ENCODE data around the gene CLIP4. TPM values are rescaled to one million over a fixed set of nuclear protein-coding genes. Genes with fewer than 3 reads are reported as not detected.

The CLIP4 gene
- polyA plus RNA-seq, 1 experiment, result 71.4 TPM

GRCh38 chr2:29227935-29228675 lies 112.9 kb downstream of the CLIP4 start:
- H3K27ac ChIP-seq (ENCODE audit: low read depth, low read length), result no peak overlapping the region
- peaks cover 33% of the 10 kb centered on the region for H3K27me3 ChIP-seq (ENCODE audit: control insufficient read depth, insufficient read depth, low read length)
- no peak for DNase-seq (ENCODE audit: low read depth, low spot score)
- ChIA-PET POLR2A (no interaction called here), CTCF (no interaction called here)
- H3K9me3 ChIP-seq (ENCODE audit: control insufficient read depth, insufficient read depth, low read length), result no peaks in the 10 kb centered on the region
- TF ChIP-seq, protein P1, sequence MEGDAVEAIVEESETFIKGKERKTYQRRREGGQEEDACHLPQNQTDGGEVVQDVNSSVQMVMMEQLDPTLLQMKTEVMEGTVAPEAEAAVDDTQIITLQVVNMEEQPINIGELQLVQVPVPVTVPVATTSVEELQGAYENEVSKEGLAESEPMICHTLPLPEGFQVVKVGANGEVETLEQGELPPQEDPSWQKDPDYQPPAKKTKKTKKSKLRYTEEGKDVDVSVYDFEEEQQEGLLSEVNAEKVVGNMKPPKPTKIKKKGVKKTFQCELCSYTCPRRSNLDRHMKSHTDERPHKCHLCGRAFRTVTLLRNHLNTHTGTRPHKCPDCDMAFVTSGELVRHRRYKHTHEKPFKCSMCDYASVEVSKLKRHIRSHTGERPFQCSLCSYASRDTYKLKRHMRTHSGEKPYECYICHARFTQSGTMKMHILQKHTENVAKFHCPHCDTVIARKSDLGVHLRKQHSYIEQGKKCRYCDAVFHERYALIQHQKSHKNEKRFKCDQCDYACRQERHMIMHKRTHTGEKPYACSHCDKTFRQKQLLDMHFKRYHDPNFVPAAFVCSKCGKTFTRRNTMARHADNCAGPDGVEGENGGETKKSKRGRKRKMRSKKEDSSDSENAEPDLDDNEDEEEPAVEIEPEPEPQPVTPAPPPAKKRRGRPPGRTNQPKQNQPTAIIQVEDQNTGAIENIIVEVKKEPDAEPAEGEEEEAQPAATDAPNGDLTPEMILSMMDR (IDR thresholded peaks at IDR 0.05; ENCODE audit: low read depth, low read length), result no peak
- H3K4me3 ChIP-seq (ENCODE audit: low read depth, low read length), result no peak overlapping the region

DNA sequence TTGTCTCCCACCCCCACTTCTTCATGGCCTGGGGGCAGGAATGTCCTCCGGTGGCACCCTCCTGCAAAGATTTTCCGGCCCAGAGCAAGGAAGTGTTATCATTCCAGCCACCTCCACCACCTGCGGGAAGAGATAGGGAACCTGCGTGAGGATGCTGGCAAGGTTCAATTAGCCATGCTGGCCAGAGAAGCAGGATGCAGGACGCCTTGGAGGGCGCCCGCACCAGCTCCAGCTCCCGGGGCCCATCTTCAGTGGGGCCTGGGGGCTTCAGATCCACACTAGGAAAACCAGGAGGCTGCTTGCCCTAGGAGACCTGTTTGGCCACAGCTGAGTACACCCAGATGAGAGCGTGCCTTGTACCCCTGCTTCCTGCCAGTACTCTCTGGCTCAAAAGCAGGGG lies 113.7 kb downstream of the CLIP4 start:
- Histone ChIP-seq H3K4me3 (ENCODE audit: low read depth, low read length) (no peak overlapping the region), H3K27me3 (ENCODE audit: control insufficient read depth, insufficient read depth, low read length) (peaks cover 36% of the 10 kb centered on the region), H3K9me3 (ENCODE audit: control insufficient read depth, insufficient read depth, low read length) (no peaks in the 10 kb centered on the region), H3K27ac (ENCODE audit: low read depth, low read length) (no peak overlapping the region)
- TF ChIP-seq, protein P1 (IDR thresholded peaks at IDR 0.05; ENCODE audit: low read depth, low read length), result no peak
- ChIA-PET POLR2A (no interaction called here), CTCF (no interaction called here)
- DNase-seq (ENCODE audit: low read depth, low spot score), result no peak

DNA sequence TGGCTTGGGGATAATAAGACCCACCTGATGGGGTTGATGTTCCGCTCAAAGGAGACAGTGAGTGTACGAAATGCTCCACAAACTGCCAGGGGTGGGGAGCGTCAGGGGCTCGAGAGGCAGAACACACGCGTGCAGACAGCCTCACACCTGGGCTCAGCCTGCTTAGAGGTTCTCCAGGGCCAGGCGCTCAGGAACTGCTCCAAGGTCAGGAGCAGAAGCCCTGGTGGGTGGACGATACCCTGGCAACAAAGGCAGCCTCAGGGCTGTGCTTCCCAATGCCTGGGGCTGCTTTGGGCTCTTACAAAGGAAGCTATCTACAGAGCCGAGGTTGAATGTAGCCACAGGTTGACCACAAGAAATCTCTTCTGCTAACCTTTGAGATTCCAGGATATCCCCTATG lies 114.4 kb downstream of the CLIP4 start:
- H3K9me3 ChIP-seq (ENCODE audit: control insufficient read depth, insufficient read depth, low read length), result no peaks in the 10 kb centered on the region
- CTCF ChIA-PET, result no interaction called here
- peaks cover 37% of the 10 kb centered on the region for H3K27me3 ChIP-seq (ENCODE audit: control insufficient read depth, insufficient read depth, low read length)
- TF ChIP-seq, protein P1 (IDR thresholded peaks at IDR 0.05; ENCODE audit: low read depth, low read length), result no peak
- no peak overlapping the region for H3K27ac ChIP-seq (ENCODE audit: low read depth, low read length)
- H3K4me3 ChIP-seq (ENCODE audit: low read depth, low read length), result no peak overlapping the region
- POLR2A ChIA-PET, result no interaction called here
- no peak for DNase-seq (ENCODE audit: low read depth, low spot score)

GRCh38 chr2:29232041-29232440 lies 116.8 kb downstream of the CLIP4 start:
- ChIA-PET CTCF (no interaction called here), POLR2A (no interaction called here)
- H3K9me3 ChIP-seq (ENCODE audit: control insufficient read depth, insufficient read depth, low read length), result no peaks in the 10 kb centered on the region
- H3K27ac ChIP-seq (ENCODE audit: low read depth, low read length), result no peak overlapping the region
- H3K27me3 ChIP-seq (ENCODE audit: control insufficient read depth, insufficient read depth, low read length), result peaks cover 44% of the 10 kb centered on the region
- no peak for DNase-seq (ENCODE audit: low read depth, low spot score)
- H3K4me3 ChIP-seq (ENCODE audit: low read depth, low read length), result no peak overlapping the region
- TF ChIP-seq, protein P1 (IDR thresholded peaks at IDR 0.05; ENCODE audit: low read depth, low read length), result no peak

DNA sequence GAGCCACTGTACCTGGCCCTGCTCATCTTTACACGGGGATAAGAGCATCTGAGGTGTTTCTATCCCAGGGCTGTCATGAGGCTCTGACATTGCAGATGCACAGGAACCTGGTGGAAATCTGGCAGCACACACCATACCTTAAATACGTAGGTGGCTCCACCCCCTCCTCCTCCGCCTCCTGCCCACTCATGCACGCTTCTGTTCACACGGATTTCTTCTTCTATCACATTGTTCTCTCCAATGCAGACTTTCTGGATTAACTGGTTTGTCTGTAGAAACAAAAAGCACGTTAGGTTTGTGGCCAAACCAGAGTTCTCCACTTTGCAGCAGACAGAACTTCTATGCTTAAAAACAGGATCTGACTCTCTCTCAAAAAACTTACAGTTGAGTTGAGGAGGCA lies 118.2 kb downstream of the CLIP4 start:
- POLR2A ChIA-PET, result no interaction called here
- no peaks in the 10 kb centered on the region for H3K9me3 ChIP-seq (ENCODE audit: control insufficient read depth, insufficient read depth, low read length)
- peaks cover 42% of the 10 kb centered on the region for H3K27me3 ChIP-seq (ENCODE audit: control insufficient read depth, insufficient read depth, low read length)
- TF ChIP-seq, protein P1 (IDR thresholded peaks at IDR 0.05; ENCODE audit: low read depth, low read length), result no peak
- CTCF ChIA-PET, result no interaction called here
- H3K27ac ChIP-seq (ENCODE audit: low read depth, low read length), result no peak overlapping the region
- DNase-seq (ENCODE audit: low read depth, low spot score), result no peak
- no peak overlapping the region for H3K4me3 ChIP-seq (ENCODE audit: low read depth, low read length)
